Measurements from ENCODE around the gene ELFN1.

Gene ELFN1

GRCh38 chr7:1769286-1770200, 99.5 kb downstream of the ELFN1 start:
- H3K4me3 ChIP-seq (ENCODE audit: low read depth, low read length), result no peak overlapping the region
- no peak for TF ChIP-seq CTCF (IDR thresholded peaks at IDR 0.05; ENCODE audit: borderline replicate concordance, insufficient read depth, low read depth, low read length)

- no peak for TF ChIP-seq CTCF (IDR thresholded peaks at IDR 0.05; ENCODE audit: borderline replicate concordance, insufficient read depth, low read depth, low read length)
- no peak overlapping the region for H3K4me3 ChIP-seq (ENCODE audit: low read depth, low read length)
These were observed 100.3 kb downstream of the ELFN1 start for GRCh38 chr7:1770331-1770730.

- no peak for TF ChIP-seq CTCF (IDR thresholded peaks at IDR 0.05; ENCODE audit: borderline replicate concordance, insufficient read depth, low read depth, low read length)
- no peak overlapping the region for H3K4me3 ChIP-seq (ENCODE audit: low read depth, low read length)
These were observed 105.3 kb downstream of the ELFN1 start for GRCh38 chr7:1775389-1775788.

GRCh38 chr7:1777122-1777521, 107.0 kb downstream of the ELFN1 start:
- H3K4me3 ChIP-seq (ENCODE audit: low read depth, low read length), result no peak overlapping the region
- TF ChIP-seq CTCF (IDR thresholded peaks at IDR 0.05; ENCODE audit: borderline replicate concordance, insufficient read depth, low read depth, low read length), result no peak

- H3K4me3 ChIP-seq (ENCODE audit: low read depth, low read length), result no peak overlapping the region
- TF ChIP-seq CTCF (IDR thresholded peaks at IDR 0.05; ENCODE audit: borderline replicate concordance, insufficient read depth, low read depth, low read length), result no peak
These were observed 109.4 kb downstream of the ELFN1 start for GRCh38 chr7:1779445-1779844.

- TF ChIP-seq CTCF (IDR thresholded peaks at IDR 0.05; ENCODE audit: borderline replicate concordance, insufficient read depth, low read depth, low read length), result no peak
- H3K4me3 ChIP-seq (ENCODE audit: low read depth, low read length), result no peak overlapping the region
These were observed 111.3 kb downstream of the ELFN1 start for GRCh38 chr7:1781369-1781768.

GRCh38 chr7:1785839-1786238, 115.8 kb downstream of the ELFN1 start:
- H3K4me3 ChIP-seq (ENCODE audit: low read depth, low read length), result no peak overlapping the region
- no peak for TF ChIP-seq CTCF (IDR thresholded peaks at IDR 0.05; ENCODE audit: borderline replicate concordance, insufficient read depth, low read depth, low read length)
